BE2C (cell line): Measurements from ENCODE around the gene FN3KRP.
A peak's percentile ranks its signal among the peaks of the same experiment; 100 is the strongest.
"Not testable (repeated sequence)": the region's sequence is repeated elsewhere in the genome, so short reads cannot be mapped to it uniquely, and the experiment has no call there.

Source experiments
- DNase-seq: peaks from one replicate; pipeline ENCODE4 v3.0.0-alpha.2; 2020
- H3K27me3 ChIP-seq: fragments of 250-450 bp; sonication (Bioruptor Pico); 2 replicates; pipeline ENCODE4 v1.5.1; 2020; ENCODE audit warnings: mild to moderate bottlenecking
- H3K36me3 ChIP-seq: fragments of 250-450 bp; sonication (Bioruptor Pico); 2 replicates; pipeline ENCODE4 v1.5.1; 2020; ENCODE audit warnings: mild to moderate bottlenecking
- H3K4me1 ChIP-seq: fragments of 250-450 bp; sonication (Bioruptor Pico); 2 replicates; pipeline ENCODE4 v1.5.1; 2020
- H3K4me3 ChIP-seq: 2 replicates; pipeline ENCODE4 v1.5.1; 2011; ENCODE audit warnings: low read depth, low read length
- H3K9me3 ChIP-seq: fragments of 250-450 bp; sonication (Bioruptor Pico); 2 replicates; pipeline ENCODE4 v1.5.1; 2020
- CTCF ChIP-seq: IDR thresholded peaks from 2 replicates; pipeline ENCODE4 v1.5.1; 2012; ENCODE audit warnings: mild to moderate bottlenecking, low read depth, low read length

Gene FN3KRP

GRCh38 chr17:82743344-82744219 lies 27.1 kb downstream of the FN3KRP start:
- H3K9me3 ChIP-seq, result no peaks in the 10 kb centered on the region; the same call in 1 of the 2 replicates
- H3K4me1 ChIP-seq, result no peaks in the 10 kb centered on the region
- H3K27me3 ChIP-seq, result no peaks in the 10 kb centered on the region
- H3K36me3 ChIP-seq, result peaks cover 3% of the 10 kb centered on the region; the same call in 1 of the 2 replicates
- TF ChIP-seq CTCF, result no peak
- no peak for DNase-seq
- no peak overlapping the region for H3K4me3 ChIP-seq

GRCh38 chr17:82744736-82745135 lies 28.2 kb downstream of the FN3KRP start:
- H3K9me3 ChIP-seq, result not testable (repeated sequence)

GRCh38 chr17:82745524-82745923 lies 29.0 kb downstream of the FN3KRP start:
- peaks cover 3% of the 10 kb centered on the region; the same call in 1 of the 2 replicates for H3K36me3 ChIP-seq
- TF ChIP-seq CTCF, result no peak
- H3K4me3 ChIP-seq, result no peak overlapping the region
- H3K4me1 ChIP-seq, result no peaks in the 10 kb centered on the region
- DNase-seq, result no peak
- no peaks in the 10 kb centered on the region; the same call in 1 of the 2 replicates for H3K9me3 ChIP-seq
- no peaks in the 10 kb centered on the region for H3K27me3 ChIP-seq

More at GRCh38 chr17:82744736-82745135, 28.2 kb downstream of the FN3KRP start:
- not testable (repeated sequence) for DNase-seq, H3K27me3 ChIP-seq, H3K4me1 ChIP-seq, H3K36me3 ChIP-seq, H3K4me3 ChIP-seq

GRCh38 chr17:82748756-82749155 lies 32.2 kb downstream of the FN3KRP start:
- Histone ChIP-seq H3K9me3 (no peaks in the 10 kb centered on the region), H3K4me3 (no peak overlapping the region), H3K36me3 (no peaks in the 10 kb centered on the region), H3K4me1 (no peaks in the 10 kb centered on the region), H3K27me3 (no peaks in the 10 kb centered on the region)
- no peak for DNase-seq
- TF ChIP-seq CTCF, result no peak

- Histone ChIP-seq H3K9me3 (no peaks in the 10 kb centered on the region), H3K4me1 (no peaks in the 10 kb centered on the region), H3K27me3 (no peaks in the 10 kb centered on the region), H3K4me3 (no peak overlapping the region), H3K36me3 (no peaks in the 10 kb centered on the region)
- no peak for DNase-seq
- no peak for TF ChIP-seq CTCF
Observed at GRCh38 chr17:82750241-82750908, 33.9 kb downstream of the FN3KRP start.

GRCh38 chr17:82751171-82751570 lies 34.7 kb downstream of the FN3KRP start:
- TF ChIP-seq CTCF, result no peak
- H3K4me3 ChIP-seq, result peak overlapping the region; percentile 54
- no peaks in the 10 kb centered on the region for H3K4me1 ChIP-seq
- H3K9me3 ChIP-seq, result no peaks in the 10 kb centered on the region
- no peaks in the 10 kb centered on the region for H3K27me3 ChIP-seq
- H3K36me3 ChIP-seq, result no peaks in the 10 kb centered on the region; the same call in 1 of the 2 replicates
- no peak for DNase-seq
